ENCODE measurements around the gene BICRA. TPM values are rescaled to one million over a fixed set of nuclear protein-coding genes. Genes with fewer than 3 reads are reported as not detected.

The BICRA gene
- total RNA-seq, 1 experiment from 2014 or later: 34.3 TPM

- no peaks in the 10 kb centered on the region for H3K4me1 ChIP-seq
- H3K4me3 Mint-ChIP-seq (ENCODE audit: unreplicated experiment): no peak overlapping the region
- no peaks in the 10 kb centered on the region for H3K27me3 ChIP-seq (replicated peaks; ENCODE audit: control insufficient read depth, insufficient read depth, low read length)
- no TSS peak for BruUV-seq (replicated peaks)
- no peak for TF ChIP-seq CTCF (IDR thresholded peaks at IDR 0.05; ENCODE audit: insufficient read depth in 1 of 2, low read depth in 1 of 2, low read length in 1 of 2, severe bottlenecking in 1 of 2, unreplicated experiment in 1 of 2)
- CTCF ChIA-PET: interaction anchor here (0.7 to 1.1 kb wide), 4 partner anchors 8 to 31 kb away, joined by 3 to 6 read pairs (median 4); partner anchors contain the start of gene EHD2
- H3K27me3 Mint-ChIP-seq (ENCODE audit: insufficient read depth, unreplicated experiment): no peaks in the 10 kb centered on the region
- no peak overlapping the region for H3K4me3 ChIP-seq (ENCODE audit: low read depth, low read length)
- H3K27ac Mint-ChIP-seq (ENCODE audit: unreplicated experiment): peak overlapping the region; percentile 49
- peaks cover 19% of the 10 kb centered on the region for H3K36me3 Mint-ChIP-seq (ENCODE audit: insufficient read depth, unreplicated experiment)
- no peaks in the 10 kb centered on the region for H3K36me3 ChIP-seq (ENCODE audit: control insufficient read depth, insufficient read depth, low read length)
- DNase-seq: peak in 1 of 2 experiments; percentile 43
- POLR2A ChIA-PET: no interaction called here
- H3K9me3 ChIP-seq: no peaks in the 10 kb centered on the region
- H3K4me1 Mint-ChIP-seq (ENCODE audit: low read depth, unreplicated experiment): no peaks in the 10 kb centered on the region
- intact Hi-C loops (cut with micrococcal nuclease; ENCODE audit: unreplicated experiment): no loop called here
- H3K9me3 Mint-ChIP-seq (ENCODE audit: unreplicated experiment): no peaks in the 10 kb centered on the region
Observed at GRCh38 chr19:47735131-47735530, 126.2 kb downstream of the BICRA start.

GRCh38 chr19:47740866-47741519 lies 132.1 kb downstream of the BICRA start:
- Mint-ChIP-seq H3K9me3 (ENCODE audit: unreplicated experiment) (no peaks in the 10 kb centered on the region), H3K4me1 (ENCODE audit: low read depth, unreplicated experiment) (no peaks in the 10 kb centered on the region), H3K36me3 (ENCODE audit: insufficient read depth, unreplicated experiment) (peaks cover 15% of the 10 kb centered on the region), H3K27me3 (ENCODE audit: insufficient read depth, unreplicated experiment) (no peaks in the 10 kb centered on the region), H3K4me3 (ENCODE audit: unreplicated experiment) (no peak overlapping the region), H3K27ac (ENCODE audit: unreplicated experiment) (no peak overlapping the region)
- ChIA-PET POLR2A (no interaction called here), CTCF (interaction anchor here (0.5 to 1.4 kb wide), 3 partner anchors 24 to 41 kb away, joined by 3 to 9 read pairs (median 8); partner anchors contain the start of gene EHD2)
- Histone ChIP-seq H3K27me3 (replicated peaks; ENCODE audit: control insufficient read depth, insufficient read depth, low read length) (no peaks in the 10 kb centered on the region), H3K4me3 (ENCODE audit: low read depth, low read length) (no peak overlapping the region), H3K36me3 (ENCODE audit: control insufficient read depth, insufficient read depth, low read length) (no peaks in the 10 kb centered on the region), H3K9me3 (no peaks in the 10 kb centered on the region), H3K4me1 (0 out of 2 replicates have a peak, but pooled peaks cover 4% of the 10 kb centered on the region)
- no peak for TF ChIP-seq CTCF (IDR thresholded peaks at IDR 0.05; ENCODE audit: insufficient read depth in 1 of 2, low read depth in 1 of 2, low read length in 1 of 2, severe bottlenecking in 1 of 2, unreplicated experiment in 1 of 2)
- DNase-seq: no peak
- intact Hi-C loops (cut with micrococcal nuclease; ENCODE audit: unreplicated experiment): no loop called here
- BruUV-seq (replicated peaks): no TSS peak

GRCh38 chr19:47741544-47742140 lies 132.7 kb downstream of the BICRA start:
- H3K36me3 ChIP-seq (ENCODE audit: control insufficient read depth, insufficient read depth, low read length): no peaks in the 10 kb centered on the region
- H3K4me1 ChIP-seq: peaks cover 4% of the 10 kb centered on the region; the same call in 1 of the 2 replicates
- CTCF ChIA-PET: no interaction called here
- Mint-ChIP-seq H3K4me1 (ENCODE audit: low read depth, unreplicated experiment) (no peaks in the 10 kb centered on the region), H3K9me3 (ENCODE audit: unreplicated experiment) (no peaks in the 10 kb centered on the region), H3K27me3 (ENCODE audit: insufficient read depth, unreplicated experiment) (no peaks in the 10 kb centered on the region), H3K36me3 (ENCODE audit: insufficient read depth, unreplicated experiment) (peaks cover 16% of the 10 kb centered on the region), H3K4me3 (ENCODE audit: unreplicated experiment) (no peak overlapping the region), H3K27ac (ENCODE audit: unreplicated experiment) (no peak overlapping the region)
- TF ChIP-seq CTCF (IDR thresholded peaks at IDR 0.05; ENCODE audit: insufficient read depth in 1 of 2, low read depth in 1 of 2, low read length in 1 of 2, severe bottlenecking in 1 of 2, unreplicated experiment in 1 of 2): no peak
- no TSS peak for BruUV-seq (replicated peaks)
- POLR2A ChIA-PET: no interaction called here
- no peak for DNase-seq
- H3K27me3 ChIP-seq (replicated peaks; ENCODE audit: control insufficient read depth, insufficient read depth, low read length): no peaks in the 10 kb centered on the region
- no peaks in the 10 kb centered on the region for H3K9me3 ChIP-seq
- H3K4me3 ChIP-seq (ENCODE audit: low read depth, low read length): no peak overlapping the region
- intact Hi-C loops (cut with micrococcal nuclease; ENCODE audit: unreplicated experiment): no loop called here

Measured in Caco-2 (cell line).